Dedifferentiated amniotic fluid mesenchymal stem cell (primary cell): Measurements from ENCODE around the gene SFRP5.

Source experiments
- DNase-seq: peaks from one replicate; pipeline ENCODE4 v3.0.0-alpha.2; 2016; ENCODE audit errors: extremely low spot score

Gene SFRP5

DNA sequence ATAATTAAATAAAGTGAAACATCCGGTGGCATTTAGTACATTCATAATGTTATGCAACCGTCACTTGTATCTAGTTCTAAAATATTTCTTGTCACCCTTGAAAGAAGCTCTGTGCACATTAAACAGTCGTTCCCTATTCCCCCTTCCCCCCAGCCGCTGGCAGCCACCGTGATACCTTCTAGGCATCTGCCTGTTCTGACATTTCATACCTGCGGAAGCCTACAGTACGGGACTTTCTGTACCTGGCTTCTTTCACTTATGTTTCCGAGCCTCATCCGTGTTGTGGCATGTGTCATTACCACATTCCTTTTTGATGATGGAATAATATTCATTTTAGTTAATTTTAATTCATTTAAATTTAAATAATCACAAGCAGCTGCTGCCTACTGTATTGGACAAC, 13.9 kb upstream of the SFRP5 start:
- no peak for DNase-seq

DNA sequence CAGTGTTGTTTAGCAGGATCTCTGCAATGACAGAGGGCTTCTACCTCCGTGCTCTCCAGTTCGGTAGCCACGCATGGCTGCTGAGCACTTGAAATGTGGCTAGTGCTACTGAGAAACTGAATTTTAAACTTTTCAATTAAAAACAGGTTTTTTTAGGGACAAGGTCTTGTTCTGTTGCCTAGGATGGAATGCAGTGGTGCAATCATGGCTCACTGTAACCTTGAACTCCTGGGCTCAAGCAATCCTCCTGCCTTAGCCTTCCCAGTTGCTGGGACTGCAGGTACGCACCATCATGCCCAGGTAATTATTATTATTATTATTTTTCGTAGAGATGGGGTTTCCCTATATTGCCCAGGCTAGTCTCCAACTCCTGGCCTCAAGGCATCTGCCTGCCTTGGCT, 13.4 kb upstream of the SFRP5 start:
- DNase-seq = no peak

DNA sequence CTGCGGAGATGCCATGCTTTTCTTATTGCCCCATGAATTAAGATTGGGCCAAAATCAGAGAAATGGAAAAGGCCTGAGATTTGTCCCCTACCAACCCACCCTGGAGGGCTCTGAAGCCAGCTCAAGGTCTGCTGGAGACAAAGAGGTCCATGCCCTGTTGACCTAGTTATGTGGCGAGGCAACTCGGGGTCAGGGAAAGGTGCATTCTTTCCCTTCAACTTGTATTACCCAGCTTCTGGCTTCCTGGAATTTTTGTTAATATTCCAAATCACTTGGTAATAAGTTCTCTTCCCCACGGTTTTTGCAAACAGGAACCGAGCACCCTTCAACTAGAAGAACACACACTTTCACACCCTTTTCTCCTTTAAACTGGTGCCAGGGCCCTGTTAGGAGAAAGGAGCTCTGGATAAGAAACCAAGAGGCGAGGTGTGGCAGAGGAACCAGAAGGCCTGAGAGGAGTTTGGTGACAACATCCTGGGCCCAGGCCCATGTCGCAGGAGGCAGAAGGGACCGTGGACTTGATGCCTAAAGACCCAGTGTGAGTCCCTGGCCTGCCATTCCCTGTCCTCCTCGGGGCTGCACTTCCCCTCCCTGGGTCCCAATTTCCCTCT, 12.5 kb upstream of the SFRP5 start:
- no peak for DNase-seq

DNA sequence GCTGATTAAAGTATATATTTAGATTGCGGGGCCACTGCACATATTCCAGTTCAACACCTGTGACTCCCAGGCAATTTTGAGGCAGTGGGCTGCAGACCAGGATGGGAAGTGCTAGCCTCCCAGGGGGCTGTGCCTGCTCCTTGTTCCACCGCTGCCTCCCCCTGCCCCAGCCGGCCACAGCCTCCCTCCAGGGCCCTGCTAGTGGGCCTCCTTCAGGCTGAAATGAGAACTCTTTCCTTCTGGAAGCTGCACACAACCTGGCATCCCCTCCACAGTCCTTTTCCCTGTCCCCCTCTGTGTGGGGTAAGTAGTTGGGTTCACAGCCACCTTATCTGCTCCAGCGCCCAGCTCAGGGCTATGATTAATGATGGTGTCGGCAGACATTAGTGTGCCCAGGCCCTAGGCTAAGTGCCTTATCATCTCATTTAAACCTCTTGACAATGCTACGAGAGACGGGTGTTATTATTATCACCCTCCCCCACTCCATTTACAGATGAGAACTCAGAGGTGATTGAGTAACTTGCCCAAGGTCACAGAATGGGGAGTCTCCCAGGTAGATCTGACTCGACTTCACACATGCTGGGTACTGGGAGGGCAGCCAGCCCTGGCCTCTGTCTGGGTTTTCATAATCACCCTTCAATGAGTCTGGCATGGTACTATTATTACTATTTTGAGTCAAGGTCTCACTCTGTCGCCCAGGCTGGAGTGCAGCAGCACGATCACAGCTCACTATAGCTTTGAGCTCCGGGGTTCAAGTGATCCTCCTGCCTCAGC, 10.8 kb upstream of the SFRP5 start:
- DNase-seq = no peak

DNA sequence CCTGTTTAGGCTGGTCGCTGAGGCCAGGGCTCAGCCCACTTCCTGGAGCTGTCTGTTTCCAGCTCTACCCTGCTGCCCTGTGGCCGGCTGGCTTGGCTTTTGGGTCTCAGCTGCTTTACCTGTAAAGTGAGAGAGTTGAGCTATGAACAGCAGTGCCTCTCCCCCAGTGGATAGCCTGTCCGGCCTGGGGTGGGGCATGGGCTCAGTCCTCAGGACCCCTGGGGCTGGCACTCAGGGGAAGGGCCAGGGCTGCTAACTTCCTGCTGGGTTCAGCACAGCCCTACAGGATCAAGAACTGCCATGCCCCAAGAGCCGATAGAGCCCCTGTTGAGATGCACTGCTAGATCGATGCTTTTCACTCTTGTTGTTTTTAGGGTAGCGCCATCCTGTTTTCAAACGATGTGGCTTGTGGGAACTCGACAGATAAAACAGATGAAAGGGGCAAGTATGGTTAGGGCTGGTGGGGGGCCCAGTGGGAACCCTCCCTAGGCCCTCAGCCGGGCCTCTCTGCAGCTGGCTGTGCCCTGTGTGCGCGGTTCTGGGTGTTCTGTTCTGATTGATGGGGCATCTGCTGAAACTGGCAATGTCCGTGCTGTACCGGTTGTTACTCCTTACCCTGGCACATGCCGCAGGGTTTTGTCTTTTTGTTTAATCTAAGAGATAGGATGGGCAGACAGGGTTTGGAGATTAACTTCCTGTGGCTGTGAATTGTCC, 10.0 kb upstream of the SFRP5 start:
- no peak for DNase-seq

DNA sequence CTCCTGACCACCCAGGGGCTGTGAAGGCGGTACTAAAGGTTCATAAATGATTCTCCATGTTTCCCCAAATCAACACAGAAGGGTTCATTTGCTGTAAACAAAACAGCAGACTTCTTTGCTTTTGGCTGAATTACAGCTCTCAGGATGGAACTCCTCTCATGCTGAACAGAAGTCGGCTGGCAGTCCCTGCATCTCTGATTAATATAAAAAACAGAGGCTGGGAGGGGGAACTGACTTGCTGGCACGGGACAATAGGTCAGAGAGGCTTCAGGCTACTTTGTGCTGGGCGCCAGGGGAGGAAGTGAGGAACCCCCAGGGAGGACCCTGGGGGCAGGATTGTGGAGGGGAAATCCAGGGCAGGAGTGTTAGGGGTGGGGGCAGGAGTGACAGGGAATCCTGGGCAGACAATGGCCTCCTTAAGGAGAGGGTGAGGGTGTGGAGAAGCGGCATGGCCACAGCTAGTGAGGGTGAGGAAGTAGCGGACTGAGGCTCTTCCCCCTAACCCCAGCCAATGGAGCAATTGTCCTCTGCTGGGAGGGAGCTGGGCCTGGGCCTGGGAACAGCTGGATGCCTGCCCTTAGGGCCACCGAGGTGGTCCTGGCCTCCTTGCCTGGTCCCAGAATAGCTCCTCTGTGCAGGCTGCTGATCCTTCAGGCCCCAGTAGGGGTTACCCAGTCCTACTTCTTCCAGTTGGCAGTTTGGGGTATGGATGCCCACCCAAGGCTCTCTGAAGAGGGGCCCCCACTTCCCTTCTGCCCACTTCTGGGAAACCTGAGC, 9.2 kb upstream of the SFRP5 start:
- no peak for DNase-seq

DNA sequence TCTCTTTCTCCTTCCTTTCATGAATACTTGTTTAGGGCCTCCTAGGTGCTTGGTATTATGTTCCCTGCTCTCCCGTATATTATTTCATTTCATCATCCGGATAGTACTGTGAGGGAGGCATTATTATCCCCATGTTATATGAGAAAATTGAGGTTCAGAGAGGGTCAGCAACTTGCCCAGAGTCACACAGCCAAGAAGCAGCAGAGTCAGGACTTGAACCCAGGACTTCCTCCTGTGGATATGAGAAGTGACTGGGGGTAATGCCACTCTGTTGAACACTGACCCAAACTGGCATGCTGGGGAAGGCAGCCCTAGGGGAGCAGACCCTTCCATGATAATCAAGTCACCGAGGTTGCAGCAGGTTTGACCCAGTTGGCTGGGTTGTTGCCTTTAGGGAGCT, 8.2 kb upstream of the SFRP5 start:
- DNase-seq = no peak

DNA sequence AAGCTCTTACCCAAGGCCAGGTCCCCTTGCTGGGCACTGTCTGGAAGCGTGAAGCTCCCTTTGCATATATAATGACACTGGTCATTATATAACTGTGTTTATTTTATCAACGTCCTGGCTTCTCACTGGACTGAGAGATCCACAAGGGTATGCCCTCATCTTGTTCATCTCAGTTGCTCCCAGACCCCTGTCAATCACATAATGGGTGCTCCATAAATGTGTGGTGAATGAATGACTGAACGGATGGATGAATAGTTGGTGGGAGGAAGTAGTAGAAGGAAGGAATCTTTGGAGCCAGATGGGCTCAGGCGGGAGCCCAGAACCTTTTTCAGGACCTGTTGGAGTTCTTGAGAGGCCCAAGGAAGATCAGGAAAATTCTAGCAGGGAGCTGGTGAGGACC, 7.7 kb upstream of the SFRP5 start:
- DNase-seq = no peak

DNA sequence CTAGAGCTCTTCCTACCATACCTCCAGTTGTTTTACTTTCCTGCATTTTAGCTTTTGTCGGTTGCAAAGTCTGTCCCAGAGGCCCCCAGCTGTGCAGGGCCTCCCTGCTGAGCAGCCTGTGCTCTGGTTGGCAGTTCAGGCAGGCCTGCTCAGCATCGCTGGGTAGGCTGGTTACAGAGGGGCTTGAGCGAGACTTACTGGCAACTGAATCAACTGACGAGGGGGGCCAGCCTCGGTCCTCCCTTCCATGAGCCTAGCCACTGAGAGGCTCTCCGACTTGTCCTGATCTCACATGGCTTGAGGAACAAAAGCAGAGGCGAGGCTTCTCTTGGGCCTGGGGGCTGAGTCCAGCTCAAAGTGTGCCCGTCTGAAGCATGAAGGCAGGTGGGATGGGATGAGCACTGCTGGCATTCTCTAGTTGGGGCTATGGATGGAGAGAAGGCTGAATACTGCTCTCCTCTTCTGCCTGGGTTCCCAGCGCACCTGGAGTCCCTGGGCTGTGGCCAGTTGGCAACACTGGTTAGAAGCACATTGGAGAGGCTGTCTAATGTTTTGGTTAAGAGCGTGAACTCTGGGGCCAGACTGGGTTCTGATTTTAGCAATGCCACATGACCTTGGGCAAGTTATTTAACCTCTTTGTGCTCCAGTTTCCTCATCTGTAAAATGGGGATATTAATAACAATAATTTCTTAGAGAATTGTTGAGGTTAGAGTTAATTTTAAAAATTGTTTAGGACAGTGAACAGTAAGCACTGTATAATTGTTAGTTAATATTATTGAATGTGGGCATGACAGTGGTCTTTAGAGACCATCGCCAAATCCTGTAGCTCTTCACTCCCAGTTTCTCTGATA, 6.9 kb upstream of the SFRP5 start:
- DNase-seq = no peak

DNA sequence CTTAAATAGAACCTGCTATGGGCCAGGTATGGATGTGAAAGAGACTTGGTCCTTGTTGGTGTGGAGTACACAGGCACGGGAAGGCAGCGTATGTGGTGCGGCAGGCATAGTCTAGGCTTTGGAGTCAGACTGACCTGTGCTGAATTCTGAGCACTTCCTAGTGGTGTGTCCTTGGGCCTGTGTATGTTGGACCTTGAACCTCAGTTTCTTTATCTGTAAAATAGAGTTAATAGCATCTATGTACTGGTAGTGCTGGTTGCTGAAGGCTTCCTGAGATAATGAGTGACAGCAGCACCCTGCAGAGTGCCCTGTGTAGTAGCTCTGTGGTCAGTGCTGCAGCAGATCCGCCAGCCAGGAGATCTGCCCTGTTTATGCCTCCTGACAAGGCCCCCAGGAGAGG, 5.3 kb upstream of the SFRP5 start:
- no peak for DNase-seq

DNA sequence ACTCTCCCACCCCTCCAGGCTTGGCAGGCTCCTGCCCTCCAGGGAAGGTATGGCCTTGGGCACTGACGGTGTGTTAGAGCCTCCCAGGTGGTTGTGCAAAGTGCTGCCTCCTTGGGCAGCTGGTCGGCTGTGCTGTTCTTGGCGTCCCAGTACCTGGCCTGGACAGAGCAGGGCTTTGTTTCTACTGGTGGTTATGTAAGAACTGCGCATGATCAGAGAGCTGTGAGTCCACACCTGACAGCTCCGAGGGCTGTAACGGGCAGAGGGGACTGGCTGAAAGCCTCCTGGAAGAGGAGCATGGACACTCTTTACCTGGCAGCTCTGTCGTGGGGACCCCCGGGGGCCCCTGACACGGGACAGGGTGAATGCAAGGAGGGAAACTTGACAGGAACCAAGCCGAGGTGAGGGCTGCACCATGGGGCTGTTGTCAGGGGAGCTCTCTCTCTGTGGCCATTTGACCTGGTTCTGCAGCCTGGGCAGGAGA, 3.1 kb upstream of the SFRP5 start:
- DNase-seq = no peak

DNA sequence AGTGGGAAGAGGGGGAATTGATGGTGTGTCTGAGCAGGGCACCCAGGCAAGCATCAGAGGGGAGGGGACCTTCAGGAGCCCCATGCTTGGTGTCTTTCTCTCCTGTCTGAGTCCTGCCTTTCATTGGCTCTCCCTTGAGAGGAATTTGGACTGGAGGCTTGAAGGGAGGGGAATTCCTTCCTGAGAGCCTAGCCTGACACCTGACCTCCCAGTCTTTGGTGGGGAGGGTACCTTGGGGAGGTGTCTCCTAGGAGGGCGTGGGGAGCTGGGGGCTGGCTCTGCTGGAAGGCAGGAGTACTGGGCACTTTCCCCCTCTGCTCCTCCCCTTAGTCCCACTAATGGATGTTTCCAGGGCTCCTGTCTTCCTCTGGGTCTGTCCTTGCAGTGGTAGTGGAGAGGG, 1.3 kb upstream of the SFRP5 start:
- DNase-seq = no peak

DNA sequence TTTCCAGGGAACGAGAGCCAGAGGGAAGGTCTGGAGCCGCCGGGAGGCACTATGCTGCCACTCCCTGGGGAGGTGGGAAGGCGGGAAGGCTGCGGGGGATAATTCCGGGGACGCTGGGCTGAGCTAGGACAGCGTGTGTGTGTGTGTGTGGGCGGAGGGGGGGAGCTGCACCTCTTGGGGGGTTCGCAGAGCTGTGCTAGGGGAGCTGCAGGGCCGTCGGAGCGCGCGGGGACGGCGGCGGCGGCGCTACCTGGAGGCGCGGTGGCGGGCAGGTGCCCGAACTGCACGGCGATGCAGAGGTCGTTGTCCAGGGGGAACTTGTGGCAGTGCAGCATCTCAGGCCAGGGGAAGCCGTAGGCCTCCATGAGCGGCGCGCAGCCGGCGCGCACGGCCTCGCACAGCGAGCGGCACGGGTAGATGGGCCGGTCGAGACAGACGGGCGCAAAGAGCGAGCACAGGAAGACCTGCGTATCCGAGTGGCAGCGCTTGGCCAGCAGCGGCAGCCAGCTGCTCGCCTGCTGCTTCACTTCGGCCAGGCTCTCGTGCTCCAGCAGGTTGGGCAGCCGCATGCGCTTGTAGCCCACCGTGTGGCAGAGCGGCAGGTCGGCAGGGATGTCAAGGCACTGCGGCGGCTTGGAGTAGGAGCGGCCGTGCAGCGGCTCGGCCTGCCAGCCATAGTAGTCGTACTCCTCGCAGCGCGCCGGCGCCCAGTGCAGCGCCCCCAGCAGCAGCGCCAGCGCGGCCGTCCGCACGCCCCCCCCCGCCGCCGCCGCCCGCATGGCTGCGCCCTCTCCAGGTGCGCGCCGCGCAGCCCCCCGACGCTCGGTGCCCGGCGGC, 526 bp downstream of the SFRP5 start:
- DNase-seq = no peak

DNA sequence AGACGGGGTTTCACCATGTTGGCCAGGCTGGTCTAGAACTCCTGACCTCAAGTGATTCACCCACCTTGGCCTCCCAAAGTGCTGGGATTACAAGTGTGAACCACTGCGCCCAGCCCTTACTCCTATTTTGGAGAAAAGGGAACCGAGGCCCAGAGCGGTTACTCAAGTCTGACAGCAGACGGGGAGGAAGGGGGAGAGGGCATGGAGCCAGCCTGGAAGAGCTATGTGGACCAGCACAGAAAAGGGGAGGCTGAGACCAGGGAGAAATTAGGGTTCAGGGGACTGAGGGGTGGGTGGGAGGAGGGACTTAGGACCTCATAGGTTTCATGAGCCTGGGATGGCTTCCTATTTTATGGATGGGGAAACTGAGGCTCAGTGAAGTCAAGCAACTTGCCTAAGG, 1.5 kb downstream of the SFRP5 start:
- DNase-seq = no peak

DNA sequence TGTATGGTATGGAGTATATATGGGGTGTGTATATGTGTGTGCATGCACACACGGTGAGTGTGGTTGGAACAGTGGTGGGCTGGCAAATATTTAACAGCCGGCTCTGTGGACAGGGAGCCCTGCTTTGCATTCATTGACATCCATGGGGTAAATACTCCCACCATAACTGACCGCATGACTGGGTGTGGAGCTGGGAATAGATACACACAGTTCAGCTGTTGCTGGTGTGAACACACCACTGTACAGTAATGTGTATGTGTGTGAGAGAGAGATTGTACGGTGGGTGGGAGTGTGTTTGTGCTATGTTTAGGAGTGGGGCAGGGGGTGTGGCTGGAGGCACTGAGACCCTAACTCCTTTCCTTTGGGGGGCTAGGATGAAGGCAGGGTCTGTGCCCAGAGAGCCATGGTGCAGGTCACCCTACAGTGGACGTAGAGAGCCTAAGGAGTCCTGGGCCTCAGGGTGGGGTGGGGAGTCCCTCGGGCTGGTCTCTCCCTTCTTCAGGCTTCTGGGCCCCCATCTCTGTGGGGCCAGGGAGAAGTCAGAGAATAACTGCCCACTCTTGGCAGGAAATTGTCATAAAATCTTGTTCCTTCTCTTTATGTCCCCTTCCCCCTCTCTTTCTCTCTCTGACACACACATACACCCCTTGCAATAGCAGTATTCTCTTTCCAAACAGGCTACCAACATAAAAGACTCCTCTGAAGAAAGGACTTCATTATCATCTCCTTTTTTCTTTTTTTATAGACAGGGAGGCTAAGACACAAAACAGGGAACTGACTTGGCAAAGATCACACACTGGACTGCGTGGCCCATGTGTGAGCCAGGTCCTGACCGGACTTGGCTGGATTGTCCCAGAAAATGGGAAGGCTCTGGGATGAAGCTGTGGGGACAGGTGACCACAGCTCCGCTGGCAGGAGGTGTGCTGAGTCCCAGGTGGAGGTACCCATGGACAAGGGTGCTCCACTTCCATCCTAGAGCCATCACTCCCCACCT, 3.2 kb downstream of the SFRP5 start:
- no peak for DNase-seq

DNA sequence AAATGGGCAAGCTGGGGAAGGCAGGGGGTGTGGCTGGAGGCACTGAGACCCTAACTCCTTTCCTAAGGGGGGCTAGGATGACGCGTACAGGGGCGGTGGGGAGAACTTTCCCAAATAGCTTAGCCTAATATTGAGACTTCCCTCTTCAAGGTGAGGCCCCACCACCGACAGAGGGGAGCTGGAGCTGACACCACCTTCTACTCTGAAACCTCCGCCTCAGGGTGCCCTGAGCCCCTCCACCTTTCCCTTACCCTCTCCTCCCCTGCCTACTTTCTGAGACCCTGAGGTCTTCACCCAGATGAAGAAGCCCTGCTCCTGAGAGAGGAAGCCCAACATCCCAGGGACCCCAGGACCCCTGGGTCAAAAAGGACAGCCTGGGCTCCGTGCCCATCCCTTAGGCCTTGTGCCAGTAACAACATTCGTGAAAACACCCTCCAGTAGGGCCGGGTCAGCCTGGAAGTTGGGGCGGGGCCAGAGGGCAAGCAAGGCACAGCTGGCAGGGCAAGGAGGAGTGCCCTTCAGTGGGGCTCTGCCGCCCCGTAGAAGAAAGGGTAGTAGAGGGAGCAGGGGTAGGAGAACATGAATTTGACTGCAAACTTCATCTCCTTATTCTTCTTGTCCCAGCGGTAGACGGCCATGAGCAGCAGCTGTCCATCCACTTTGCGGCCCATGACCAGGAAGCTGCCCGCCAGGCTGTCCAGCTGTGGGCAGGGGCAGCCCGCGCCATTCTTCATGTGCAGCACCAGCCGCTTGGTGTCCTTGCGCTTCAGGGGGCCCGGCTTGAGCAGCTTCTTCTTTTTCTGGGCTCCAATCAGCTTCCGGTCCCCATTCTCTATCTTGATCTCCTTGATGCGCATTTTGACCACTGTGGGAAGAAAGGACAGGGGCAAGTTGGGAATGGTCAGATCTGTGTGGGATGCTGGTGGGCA, 4.5 kb downstream of the SFRP5 start:
- DNase-seq = no peak

DNA sequence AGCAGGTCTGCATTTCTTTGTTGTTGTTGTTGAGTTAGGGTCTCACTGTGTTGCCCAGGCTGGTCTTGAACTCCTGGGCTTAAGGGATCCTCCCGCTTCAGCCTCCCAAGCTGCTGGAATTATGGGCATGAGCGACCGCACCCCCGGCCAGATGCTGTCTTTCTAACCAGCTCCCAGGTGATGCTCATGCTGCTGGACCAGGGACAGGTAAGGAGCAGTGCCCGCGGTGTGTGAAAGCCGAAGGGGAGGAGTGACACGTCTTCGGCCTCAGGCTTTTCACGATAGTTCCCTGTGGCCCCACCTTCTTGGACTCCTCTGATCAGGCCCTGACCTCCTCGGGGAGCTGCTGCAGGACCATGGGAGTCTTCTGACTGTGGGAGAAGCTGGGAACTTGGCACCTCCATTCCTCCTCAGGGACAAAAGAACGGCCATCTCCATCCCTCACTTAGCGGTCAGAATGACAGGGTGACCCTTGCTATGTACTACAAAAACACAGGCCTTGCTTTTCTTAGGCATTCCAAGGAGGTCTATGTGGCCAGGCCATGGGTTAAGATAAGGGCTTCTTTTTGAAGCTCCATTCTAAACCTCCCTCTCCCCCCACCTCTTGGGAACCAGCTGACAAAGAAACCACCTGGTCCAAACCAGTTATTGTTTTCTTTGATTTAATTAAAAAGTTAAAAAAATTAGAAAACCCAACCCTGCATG, 5.5 kb downstream of the SFRP5 start:
- DNase-seq = no peak
